HG03439 (cell line): Measurements from ENCODE around the gene JAKMIP1.
"Not testable (repeated sequence)": the region's sequence is repeated elsewhere in the genome, so short reads cannot be mapped to it uniquely, and the experiment has no call there.

Source experiments
- ATAC-seq: cut with Tn5 transposase; IDR thresholded peaks from one replicate; pipeline ENCODE4 v1.9.1; 2021; ENCODE audit warnings: mild to moderate bottlenecking, moderate library complexity; ENCODE audit not compliant: unreplicated experiment

Gene JAKMIP1

DNA sequence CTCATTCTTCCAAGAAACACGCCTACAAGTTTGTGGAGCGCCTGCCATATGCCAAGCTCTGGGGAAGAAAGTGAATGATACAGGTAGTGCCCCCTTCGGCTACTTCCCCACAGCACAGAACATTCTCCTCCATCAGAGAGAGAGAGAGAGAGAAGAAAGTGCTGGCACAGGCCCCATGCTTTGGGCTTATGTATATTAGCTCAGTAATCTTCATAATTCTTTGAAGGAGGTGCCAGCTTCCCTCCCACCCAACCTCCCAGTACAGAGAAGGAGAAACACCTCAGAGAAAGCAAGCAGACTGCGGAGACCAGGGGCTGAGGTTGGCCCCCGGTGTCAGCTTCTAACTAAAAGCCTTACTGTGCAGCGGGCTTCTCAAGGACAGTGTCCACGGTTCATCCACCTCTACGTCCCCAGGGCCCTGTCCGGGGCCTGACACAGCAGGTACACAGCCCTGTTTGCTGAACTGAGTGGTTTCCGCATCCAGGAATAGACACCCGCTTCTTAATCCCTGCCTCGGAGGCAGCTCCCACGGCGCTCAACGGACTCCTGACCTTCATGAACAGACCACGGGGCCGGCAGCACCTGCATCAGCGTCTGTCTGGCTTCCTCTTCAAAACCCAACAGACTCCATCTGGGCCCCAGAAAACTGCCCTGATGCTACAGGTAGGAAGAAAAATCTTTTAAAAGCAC, 50.2 kb downstream of the JAKMIP1 start:
- ATAC-seq = no peak

DNA sequence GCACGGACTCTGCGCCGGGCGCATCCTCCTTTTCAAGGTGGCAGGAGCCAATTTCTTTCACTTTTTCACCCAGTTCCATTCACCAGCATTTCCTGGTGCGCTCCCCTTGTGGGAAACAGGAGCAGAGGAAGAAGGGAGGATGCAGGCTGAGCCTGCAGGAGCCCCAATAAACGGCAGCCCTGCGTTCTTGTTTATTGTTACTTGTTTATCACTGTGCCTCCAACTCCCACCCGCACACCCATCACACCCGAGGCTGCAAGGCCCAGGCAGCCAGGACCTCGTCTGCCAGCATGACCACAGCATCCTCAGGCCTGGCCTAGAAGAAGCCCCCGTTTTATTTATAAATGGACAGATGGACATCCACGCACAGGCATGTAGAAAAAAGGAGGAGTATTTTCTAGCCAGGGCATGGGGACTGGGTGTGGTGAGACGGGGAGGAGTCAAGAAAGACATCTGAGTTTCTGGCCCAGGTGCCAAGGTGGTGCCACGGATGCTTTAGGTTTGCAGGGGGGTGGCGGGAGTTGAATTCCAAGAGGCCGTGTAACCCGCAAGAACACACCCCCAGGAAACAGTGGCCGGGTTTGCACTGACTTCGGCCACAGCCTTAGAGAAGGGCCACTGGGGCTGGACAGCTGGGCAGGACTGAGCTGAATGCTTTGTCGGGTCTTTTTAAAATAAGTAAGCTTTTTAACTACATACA, 51.7 kb downstream of the JAKMIP1 start:
- no peak for ATAC-seq

DNA sequence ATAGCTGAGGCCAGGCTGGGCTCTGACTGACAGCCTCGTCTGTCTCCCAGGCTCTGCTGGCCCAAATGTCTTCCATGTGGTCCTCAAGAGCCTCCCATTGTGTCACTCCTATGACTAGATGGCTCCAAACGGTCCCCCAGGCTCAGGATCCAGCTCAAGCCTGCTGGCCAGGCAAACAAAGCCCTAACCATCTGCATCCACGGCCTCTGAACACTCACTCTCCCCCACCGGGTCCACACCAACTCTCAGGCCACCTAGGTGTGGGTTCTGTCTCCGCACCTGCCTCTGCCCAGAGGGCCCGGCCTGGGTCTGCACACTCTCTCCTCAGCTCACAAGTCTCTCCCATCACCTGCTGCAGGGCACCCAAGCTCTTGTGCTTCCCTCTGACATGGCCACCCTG, 52.9 kb downstream of the JAKMIP1 start:
- no peak for ATAC-seq

DNA sequence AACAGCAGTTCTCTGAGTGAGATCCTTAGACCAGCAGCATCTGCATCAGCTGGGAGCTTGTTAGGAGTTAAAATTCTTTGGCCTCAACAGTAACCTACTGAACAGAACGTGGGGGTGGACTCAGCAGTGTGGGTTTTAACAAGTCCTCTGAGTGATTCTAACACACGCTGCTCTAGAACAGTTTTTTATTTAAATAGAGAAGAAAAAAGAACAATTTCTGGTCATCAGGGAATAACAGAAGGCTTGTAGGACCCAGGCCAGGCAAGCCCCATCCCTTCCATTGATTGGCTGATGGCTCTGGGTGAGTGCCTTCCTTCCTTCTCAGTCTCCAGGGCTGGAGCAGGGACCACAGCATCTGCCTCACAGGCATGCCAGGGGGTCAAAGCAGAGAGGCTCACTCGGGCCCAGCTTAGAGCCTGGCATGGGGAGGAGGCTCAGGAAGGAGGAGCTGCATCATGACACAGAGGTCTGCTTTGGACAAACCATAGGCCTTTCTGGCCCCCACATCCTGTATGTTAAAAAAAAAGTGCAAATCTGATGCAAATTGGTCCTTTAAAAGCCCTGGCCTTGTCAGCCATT, 56.7 kb downstream of the JAKMIP1 start:
- no peak for ATAC-seq

DNA sequence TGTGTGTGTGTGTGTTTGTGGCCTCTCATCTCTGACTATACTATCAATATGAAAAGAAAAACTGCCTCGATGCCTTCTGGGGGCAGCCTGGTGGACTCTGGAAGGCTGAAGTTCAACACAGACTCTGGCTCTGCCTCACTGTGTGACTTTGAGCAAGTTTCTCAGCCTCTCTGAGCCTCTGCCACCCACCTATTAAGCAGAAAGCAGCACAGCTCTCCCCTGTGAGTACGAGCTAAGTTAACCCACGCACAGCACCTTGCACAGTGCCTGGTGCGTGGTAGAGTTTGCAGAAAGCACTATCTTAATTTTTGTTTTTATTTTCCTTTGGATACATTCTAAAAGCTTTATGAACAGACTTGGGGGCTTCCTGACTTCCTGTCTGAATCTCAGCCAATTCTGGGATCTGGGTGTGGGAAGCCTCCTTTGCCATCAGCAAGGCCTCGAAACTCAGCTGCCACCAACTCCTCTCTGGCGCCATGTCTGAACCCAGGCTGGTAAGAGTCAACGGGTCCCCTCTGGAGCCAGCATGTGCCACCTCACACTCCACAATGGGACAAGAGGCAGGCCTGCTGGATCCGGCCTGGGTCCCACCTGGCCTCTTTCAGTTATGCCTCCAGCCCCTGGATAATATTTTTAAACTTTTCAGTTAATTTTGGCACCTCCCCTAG, 57.3 kb downstream of the JAKMIP1 start:
- no peak for ATAC-seq

DNA sequence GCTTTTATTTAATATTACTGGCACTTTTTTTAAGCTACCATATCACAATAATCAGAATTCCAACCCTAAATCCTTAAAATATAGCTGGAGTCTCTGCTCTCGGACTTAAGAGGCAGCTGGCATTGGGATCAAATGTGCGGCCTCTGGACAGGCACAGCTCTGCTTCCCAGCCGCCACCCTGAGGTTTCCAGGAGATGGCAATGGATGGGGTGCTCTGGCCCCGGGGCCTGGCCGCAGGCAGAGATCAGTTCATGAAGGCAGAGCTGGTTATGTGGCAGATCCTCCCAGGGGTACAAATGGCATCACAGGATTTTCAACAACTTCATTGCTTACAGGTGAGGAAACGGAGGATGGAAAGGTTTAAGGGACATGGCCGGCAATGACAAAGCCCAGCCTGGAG, 57.8 kb downstream of the JAKMIP1 start:
- ATAC-seq = no peak

DNA sequence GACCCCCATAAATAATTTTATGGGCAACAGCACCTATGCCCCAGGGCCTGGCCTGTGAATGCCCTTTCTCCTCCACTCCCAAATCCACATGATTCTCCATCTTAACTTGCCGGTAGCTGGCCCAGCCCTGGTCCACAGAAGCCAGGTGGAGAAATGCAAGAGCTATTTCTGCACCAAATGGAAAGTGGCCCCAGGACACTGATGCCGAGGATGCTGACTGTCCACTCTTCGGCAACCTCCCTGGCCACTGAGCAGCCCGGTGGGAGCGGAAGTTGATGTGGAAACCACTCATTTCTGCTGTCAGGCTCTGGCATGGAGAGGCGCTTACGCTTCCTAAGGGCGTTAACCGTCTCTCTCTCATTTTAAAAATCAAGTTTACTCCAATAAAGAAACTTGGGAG, 58.8 kb downstream of the JAKMIP1 start:
- no peak for ATAC-seq

DNA sequence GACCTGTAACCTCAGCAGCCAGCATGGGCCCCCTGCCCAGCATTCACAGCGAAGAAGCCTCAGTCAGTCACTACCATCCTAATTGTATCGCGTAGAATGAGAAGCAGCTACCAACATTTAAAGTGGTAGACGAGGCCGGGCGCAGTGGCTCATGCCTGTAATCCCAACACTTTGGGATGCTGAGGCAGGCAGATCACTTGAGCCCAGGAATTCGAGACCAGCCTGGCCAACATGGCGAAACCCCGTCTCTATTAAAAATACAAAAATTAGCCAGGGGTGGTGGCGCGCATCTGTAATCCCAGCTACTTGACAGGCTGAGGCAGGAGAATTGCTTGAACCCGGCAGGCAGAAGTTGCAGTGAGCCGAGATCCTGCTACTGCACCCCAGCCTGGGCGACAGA, 59.3 kb downstream of the JAKMIP1 start:
- ATAC-seq = not testable (repeated sequence)

DNA sequence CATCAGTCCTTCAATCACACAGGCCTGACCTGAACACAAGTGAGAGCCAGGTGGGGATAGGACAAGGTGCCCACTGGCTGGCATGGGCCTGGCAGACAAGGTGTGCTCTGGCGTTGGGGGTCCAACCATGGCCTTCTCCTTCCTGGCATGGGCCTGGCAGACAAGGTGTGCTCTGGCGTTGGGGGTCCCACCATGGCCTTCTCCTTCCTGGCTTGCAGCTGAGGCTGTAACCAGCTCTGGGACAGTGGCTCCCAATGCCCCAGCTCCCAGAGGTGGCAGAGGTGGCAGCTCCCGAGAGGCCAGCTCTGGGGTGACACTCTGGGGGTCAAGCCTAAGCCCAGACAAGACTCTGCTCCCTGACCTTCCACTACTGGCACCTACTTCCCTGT, 62.6 kb downstream of the JAKMIP1 start:
- ATAC-seq = no peak

DNA sequence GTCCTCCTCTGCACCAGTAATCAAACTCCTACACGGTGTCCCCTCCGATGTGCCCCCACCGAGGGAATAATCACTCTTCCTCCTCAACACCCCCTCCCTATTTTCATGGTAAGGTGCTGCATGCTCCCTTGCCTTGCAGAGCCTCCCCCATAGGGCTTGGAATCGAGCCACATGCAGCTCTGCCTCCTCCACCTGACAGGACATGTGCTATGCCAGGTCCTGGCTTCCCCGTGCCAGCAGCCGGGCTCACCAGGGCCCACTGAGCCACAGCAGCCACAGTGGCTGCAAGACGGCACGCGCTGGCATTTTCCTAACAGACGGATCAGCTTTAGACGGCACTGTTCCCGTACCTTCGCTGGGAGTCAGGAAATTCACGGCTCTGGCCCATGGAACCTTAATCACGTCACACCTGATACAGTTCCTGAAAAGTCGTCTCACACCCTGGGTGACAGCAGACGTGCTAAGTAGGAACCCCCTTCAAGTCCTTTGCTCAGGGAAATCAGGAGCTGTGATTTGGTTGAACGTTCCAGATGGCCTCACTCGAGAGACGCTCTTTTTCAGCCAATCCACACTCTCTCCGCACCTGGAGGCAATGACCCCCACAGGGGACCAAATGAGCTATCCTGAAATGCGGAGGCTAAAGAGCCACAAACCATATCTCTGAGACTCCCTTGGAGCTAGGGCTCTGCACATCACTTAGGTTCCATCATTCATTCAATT, 63.2 kb downstream of the JAKMIP1 start:
- ATAC-seq = no peak

DNA sequence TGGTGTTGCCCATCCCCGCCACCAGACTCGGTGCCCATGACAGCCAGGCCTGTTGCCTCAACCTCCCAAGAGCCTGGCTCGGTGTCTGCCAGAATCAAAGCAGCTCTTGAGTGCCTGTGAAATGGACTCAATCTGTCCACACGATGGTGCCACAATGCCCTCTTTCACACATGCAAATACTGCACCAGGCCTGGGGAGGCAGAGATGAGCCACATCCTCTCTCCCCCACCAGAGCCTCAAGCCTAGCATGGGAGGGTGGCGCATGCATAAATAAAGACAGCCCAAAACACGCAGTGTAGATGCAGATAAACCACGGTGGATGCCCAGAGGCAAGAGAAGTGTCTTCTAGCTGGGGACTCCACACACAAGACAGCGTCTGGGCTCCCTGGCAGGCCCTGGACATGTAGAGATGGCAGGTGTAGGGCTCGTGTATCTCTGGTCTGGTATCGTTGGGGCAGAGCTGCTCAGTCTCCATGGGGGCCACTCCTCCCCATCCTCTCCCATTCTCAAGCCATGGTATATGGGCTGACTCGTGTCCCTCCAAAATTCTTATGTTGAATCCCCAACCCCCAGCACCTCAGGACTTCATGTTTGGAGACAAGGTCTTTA, 65.6 kb downstream of the JAKMIP1 start:
- ATAC-seq = peak; percentile 86

DNA sequence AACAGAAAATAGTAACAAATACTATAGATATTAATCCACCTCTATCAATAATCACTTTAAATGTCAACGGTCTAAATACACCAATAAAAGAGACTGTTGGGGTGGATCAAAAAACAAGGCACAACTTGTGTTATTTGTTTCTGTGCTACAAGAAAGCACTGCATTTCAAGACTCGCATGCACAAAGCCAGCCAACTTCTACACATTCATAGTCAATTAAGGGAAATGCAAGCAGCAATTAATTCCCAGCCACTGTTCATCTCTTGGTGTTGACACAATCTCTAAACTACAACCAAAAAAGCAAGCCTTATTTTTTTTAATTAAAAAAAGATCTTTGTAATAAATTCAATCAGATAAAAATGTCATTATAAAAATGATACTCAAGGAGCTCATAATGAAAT, 67.6 kb downstream of the JAKMIP1 start:
- no peak for ATAC-seq

DNA sequence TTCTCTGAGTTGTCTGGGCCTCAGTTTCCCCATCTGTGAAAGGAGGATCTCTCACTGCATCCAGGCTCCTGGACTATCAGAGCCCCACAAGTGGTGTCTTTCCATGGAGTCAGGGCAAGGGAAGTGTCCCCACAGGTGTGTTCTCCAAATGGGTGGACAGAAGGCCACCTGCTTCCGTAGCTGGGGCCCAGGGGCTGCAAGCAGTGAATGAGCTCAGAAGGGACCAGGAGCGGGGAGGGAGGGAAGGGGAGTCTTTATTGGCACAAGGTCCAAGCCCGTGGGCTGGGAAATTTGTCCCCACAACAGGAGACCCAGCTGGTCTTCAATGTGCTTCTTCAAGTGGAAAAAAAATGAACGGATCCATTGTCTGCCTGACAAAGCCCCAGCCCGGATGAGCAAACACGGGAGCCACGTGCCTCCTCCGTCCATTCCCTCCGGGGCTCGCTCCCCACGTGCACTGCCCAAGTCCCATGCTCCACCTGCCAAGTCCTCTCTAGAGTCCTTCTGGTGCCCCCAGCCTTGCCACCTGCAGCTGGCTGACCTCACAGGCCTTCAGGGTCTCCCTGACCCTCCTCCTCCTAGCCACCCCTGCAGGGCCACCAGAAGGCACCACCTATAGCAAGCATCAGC, 72.0 kb downstream of the JAKMIP1 start:
- no peak for ATAC-seq

DNA sequence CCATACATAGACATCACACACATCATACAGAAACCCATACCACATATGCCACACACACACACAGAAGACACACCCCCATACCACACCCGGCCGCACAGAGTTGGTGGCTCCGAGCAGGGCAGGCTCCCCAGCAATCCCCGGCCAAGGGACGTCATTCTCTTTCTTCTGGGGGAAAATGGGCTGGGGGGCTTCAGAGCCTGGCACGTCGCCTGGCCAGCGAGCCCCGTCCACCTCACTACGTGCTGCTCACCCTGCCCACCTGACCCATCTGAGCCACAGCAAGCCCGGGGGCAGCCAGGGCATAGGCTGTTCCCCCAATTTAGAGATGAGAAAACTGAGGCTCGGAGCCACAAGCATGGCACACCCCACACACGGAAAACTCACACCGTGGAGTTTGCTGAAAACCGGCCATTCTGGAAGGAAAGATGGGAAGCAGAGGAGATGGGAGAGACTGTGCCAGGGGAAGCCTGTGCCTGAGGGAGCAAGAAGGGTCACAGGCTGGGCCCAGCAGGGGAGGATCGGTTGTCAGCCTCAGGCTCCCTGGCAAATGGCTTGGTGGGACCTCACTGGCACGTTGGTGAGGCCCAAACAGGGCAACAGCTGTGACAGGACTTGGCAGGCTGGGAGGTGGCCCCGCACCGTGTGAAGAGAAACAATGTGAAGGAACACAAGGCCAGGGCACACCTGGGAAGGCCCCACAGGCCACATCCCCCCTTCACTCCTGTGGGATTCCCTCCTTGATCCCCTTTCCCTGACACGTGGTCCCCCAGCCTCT, 73.2 kb downstream of the JAKMIP1 start:
- ATAC-seq = no peak

DNA sequence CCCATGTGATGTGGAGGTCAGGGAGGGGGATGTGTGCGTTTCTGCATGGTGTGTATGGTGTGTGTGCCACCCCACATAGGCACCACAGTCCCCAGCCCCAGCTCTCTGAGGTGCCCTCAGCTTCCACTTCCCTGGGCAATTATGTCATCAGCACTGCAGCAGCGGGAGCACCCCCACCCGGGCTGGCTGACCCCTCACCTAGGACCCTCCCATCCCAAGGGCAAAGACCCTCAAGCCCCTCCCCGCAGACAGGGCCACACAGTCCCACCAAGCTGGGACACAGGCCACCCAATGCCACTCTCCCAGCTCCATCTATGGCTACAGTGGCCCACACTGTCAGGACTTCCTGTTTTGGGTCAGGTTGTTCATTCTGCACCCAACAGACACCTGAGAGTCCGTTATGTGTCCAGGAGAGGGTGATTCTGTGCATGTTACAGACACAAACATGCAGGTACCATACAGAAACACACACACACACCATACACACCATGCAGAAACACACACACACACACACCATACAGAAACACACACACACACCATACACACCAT, 75.2 kb downstream of the JAKMIP1 start:
- ATAC-seq = no peak

DNA sequence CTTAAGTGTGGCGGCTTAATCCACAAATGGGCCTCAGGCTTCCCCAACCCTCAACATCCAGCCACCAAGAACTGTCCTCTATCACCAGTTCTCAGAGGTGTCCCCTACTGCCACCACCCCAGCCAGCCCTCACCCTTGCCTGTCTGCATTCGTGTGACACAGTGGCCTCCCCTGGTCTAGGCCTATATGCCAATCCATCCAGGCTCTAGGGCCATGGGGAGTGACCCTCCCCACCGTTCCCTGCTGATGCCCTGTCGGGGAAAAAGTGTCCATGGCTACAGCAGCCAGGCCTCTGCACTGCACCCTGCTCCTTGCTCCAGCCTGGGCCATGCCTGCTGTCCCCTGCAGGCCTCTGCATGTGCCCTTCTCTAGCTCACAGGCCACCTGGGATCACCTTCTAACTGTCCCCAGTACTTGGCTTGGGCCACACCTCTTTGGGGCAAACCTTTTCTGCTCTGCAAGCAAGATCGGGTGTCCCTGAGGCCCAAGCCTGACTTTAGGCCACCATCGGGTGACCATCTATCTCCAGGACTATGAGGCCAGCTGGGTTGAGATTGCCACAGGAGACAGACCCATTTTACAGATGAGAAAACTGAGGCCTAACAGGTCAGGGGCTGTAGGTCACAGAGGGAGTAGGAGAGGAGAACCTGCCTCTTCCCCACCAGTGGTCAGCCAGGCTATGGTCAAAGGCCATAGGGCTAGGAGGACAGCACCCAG, 75.8 kb downstream of the JAKMIP1 start:
- no peak for ATAC-seq

DNA sequence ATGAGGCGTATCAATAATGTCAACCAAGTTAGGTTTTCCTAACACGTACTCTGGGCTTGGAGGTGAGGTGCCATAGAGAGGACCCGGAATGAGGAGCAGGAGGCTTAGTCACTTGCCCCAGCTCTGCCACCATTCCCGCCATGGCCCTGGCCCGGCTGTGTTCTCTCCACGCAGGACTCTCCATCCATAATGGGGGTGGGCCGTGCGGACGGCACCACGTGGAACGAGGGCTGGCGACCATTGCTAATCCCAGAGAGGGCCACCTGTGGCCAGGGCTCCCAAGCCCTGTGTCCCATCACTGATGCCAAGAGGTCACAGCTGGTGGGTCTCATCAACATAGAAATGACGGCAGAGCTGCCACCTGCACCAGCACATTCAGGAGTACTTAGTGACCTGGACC, 76.4 kb downstream of the JAKMIP1 start:
- no peak for ATAC-seq

DNA sequence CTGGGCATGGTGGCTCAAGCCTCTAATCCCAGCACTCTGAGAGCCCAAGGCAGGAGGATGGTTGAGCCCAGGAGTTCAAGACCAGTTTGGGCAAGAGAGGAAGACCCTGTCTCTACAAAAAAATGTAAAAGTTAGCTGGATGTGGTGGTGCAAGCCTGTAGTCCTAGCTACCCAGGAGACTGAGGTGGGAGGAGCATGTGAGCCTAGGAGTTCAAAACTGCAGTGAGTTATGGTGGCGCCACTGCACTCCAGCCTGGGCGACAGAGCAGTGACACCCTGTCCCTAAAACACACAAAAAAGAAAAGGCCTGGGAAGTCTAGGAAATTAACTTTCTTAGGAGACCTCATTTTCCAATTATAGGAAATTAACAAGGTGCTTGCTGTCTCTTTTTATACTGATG, 76.8 kb downstream of the JAKMIP1 start:
- ATAC-seq = no peak

DNA sequence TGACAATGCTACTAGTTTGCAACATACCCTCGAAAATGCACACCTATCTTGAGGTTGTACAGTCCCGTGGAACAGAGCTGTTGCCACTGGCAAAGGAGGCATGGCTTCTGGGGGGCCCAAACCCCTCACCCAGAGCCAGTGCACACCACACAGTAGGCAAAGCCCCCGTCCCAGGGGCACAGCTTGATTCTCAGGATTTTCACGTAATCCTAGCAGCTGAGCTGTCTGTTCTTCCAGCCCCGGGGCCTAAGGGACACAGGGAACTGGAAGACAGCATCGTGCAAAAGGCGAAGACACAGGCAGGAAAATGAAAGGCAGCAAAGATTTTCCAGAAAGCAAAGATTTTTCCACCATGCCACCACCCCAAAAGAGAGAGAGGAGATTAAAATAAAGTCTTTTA, 77.2 kb downstream of the JAKMIP1 start:
- ATAC-seq = no peak
